ENCODE results near the gene TNRC6B.

- TF ChIP-seq CTCF (IDR thresholded peaks at IDR 0.05), result no peak
- TF ChIP-seq POLR2A (IDR thresholded peaks at IDR 0.05; ENCODE audit: low read depth), result no peak
These were observed 42.8 kb downstream of the TNRC6B start for GRCh38 chr22:40220316-40221054.
